A549 (cell line): ENCODE data around the gene TSPAN5. TPM values are rescaled to one million over a fixed set of nuclear protein-coding genes. Genes with fewer than 3 reads are reported as not detected.

Experiments
- ATAC-seq, 2 experiments: fragments of 200-7000 bp in 1 of 2; fragments of >200 bp in 1 of 2; cut with Nextera tagmentation in 1 of 2; cut with Tn5 transposase in 1 of 2; 3 replicates each; pipeline versions ENCODE4 v1.8.0 to v1.9.1; 2018 to 2020; ENCODE audit warnings: mild to moderate bottlenecking in 1 of 2, moderate library complexity in 1 of 2
- CTCF ChIA-PET: fragments of 300-600 bp; sonication (Branson Sonifier 250); formaldehyde crosslinking; extraction: SDS; loops from one replicate; lab custom pipeline; 2021; ENCODE audit warnings: antibody characterized with exemption, inconsistent platforms; lab: Yijun Ruan, JAX
- POLR2A ChIA-PET: fragments of 350-600 bp; formaldehyde crosslinking; extraction: SDS; loops from one replicate; lab custom pipeline; 2021; ENCODE audit warnings: antibody characterized with exemption, inconsistent platforms; lab: Yijun Ruan, JAX
- DNase-seq, 2 experiments: peaks; one replicate each; pipeline versions ENCODE4 v3.0.0 to v3.0.0-alpha.2; 2011 to 2016; ENCODE audit warnings: low read depth in 1 of 2, low spot score in 1 of 2
- FAIRE-seq: peaks from 2 replicates; lab custom pipeline; 2011; peaks lifted over from hg19 to GRCh38; lab: Jason Lieb, UNC
- H3K27ac ChIP-seq, 2 experiments: fragments of >200 bp; sonication (Bioruptor Twin); formaldehyde crosslinking; 3 replicates each; pipeline ENCODE4 v1.5.1; 2016 to 2017
- H3K4me1 ChIP-seq: fragments of >200 bp; sonication (Bioruptor Twin); formaldehyde crosslinking; 3 replicates; pipeline ENCODE4 v1.6.1; 2016
- H3K4me2 ChIP-seq: fragments of >200 bp; sonication (Bioruptor Twin); formaldehyde crosslinking; 3 replicates; pipeline ENCODE4 v1.6.1; 2016
- H3K4me3 ChIP-seq: fragments of >200 bp; sonication (Bioruptor Twin); formaldehyde crosslinking; 3 replicates; pipeline ENCODE4 v1.5.1; 2016
- H3K9me3 ChIP-seq: fragments of >200 bp; sonication (Bioruptor Twin); formaldehyde crosslinking; 3 replicates; pipeline ENCODE4 v1.6.1; 2016
- ATOH8 ChIP-seq: fragments of 250-450 bp; sonication (Bioruptor Pico); IDR thresholded peaks from 2 replicates; pipeline ENCODE4 v1.5.0; 2020; ENCODE audit warnings: low read depth, mild to moderate bottlenecking, moderate library complexity
- BHLHE40 ChIP-seq: IDR thresholded peaks from 2 replicates; pipeline ENCODE4 v1.6.1; 2012; ENCODE audit warnings: low read depth, low read length, inconsistent platforms
- CBX8 ChIP-seq: fragments of 200-600 bp; sonication (generic); IDR thresholded peaks from 2 replicates; pipeline ENCODE4 v1.6.1; 2016
- E2F6 ChIP-seq: IDR thresholded peaks from 2 replicates; pipeline ENCODE4 v1.6.1; 2012; ENCODE audit warnings: low read depth, borderline replicate concordance
- EHF ChIP-seq: fragments of 250-450 bp; sonication (Bioruptor Pico); IDR thresholded peaks from 2 replicates; pipeline ENCODE4 v1.5.0; 2020; ENCODE audit warnings: mild to moderate bottlenecking
- EHMT2 ChIP-seq: fragments of 200-600 bp; sonication (generic); IDR thresholded peaks from 2 replicates; pipeline ENCODE4 v1.6.1; 2016; ENCODE audit warnings: antibody characterized with exemption, low read depth, mild to moderate bottlenecking, moderate library complexity
- ELK1 ChIP-seq: fragments of 150-350 bp; IDR thresholded peaks from 2 replicates; pipeline ENCODE4 v1.6.1; 2014; ENCODE audit warnings: low read depth, mild to moderate bottlenecking, low read length
- ESRRA ChIP-seq: fragments of 150-350 bp; IDR thresholded peaks from 2 replicates; pipeline ENCODE4 v1.6.1; 2014; ENCODE audit warnings: mild to moderate bottlenecking, low read length, borderline replicate concordance
- HDAC2 ChIP-seq: fragments of 200-600 bp; sonication (generic); IDR thresholded peaks from 2 replicates; pipeline ENCODE4 v1.6.1; 2016
- HOXB5 ChIP-seq: fragments of 250-450 bp; sonication (Bioruptor Pico); IDR thresholded peaks from 2 replicates; pipeline ENCODE4 v1.5.0; 2020; ENCODE audit warnings: mild to moderate bottlenecking, moderate library complexity
- JUN ChIP-seq, 2 experiments: fragments of >200 bp; sonication (Bioruptor Twin); formaldehyde crosslinking; IDR thresholded peaks; 2 replicates in 1 of 2; 3 replicates in 1 of 2; pipeline ENCODE4 v1.6.1; 2016 to 2017
- JUNB ChIP-seq: fragments of >200 bp; sonication (Bioruptor Twin); formaldehyde crosslinking; IDR thresholded peaks from 2 replicates; pipeline ENCODE4 v1.6.1; 2016
- KDM5A ChIP-seq: fragments of 200-600 bp; sonication (generic); IDR thresholded peaks from 2 replicates; pipeline ENCODE4 v1.6.1; 2016; ENCODE audit warnings: antibody characterized with exemption, mild to moderate bottlenecking
- MAX ChIP-seq: IDR thresholded peaks from 2 replicates; pipeline ENCODE4 v1.6.1; 2012
- NPAS2 ChIP-seq: fragments of 250-450 bp; sonication (Bioruptor Pico); IDR thresholded peaks from 2 replicates; pipeline ENCODE4 v1.8.0; 2022; ENCODE audit warnings: mild to moderate bottlenecking, moderate library complexity, borderline replicate concordance
- PBX3 ChIP-seq: IDR thresholded peaks from 2 replicates; pipeline ENCODE4 v1.6.1; 2012
- PHF8 ChIP-seq: fragments of 200-600 bp; sonication (generic); IDR thresholded peaks from 2 replicates; pipeline ENCODE4 v1.6.1; 2016; ENCODE audit warnings: low read depth, mild to moderate bottlenecking, antibody characterized with exemption, moderate library complexity, borderline replicate concordance
- POLR2AphosphoS2 ChIP-seq: conservative IDR thresholded peaks from 2 replicates; pipeline ENCODE4 v1.6.1; 2012; ENCODE audit warnings: low read length, improper control_type of control experiment, inconsistent platforms
- RCOR1 ChIP-seq: fragments of 150-350 bp; IDR thresholded peaks from 2 replicates; pipeline ENCODE4 v1.6.1; 2014; ENCODE audit warnings: antibody characterized with exemption, low read length, low read depth
- RNF2 ChIP-seq: fragments of 200-600 bp; sonication (generic); IDR thresholded peaks from 2 replicates; pipeline ENCODE4 v1.6.1; 2016; ENCODE audit warnings: low read depth, mild to moderate bottlenecking, antibody characterized with exemption, moderate library complexity, borderline replicate concordance
- USF2 ChIP-seq: fragments of 450-650 bp; IDR thresholded peaks from 2 replicates; pipeline ENCODE4 v1.6.1; 2014; ENCODE audit warnings: antibody characterized with exemption
- WGBS: methylation state at CpG from one replicate; pipeline ENCODE4 v1.1.6; 2017; ENCODE audit errors: missing lambda C conversion rate; 5-methylcytosine and 5-hydroxymethylcytosine counted together
- polyA plus RNA-seq, 4 experiments: library from polyadenylated mRNA; depleted of rRNA in 3 of 4; stranded (reverse); fragments of >200 nt; fragmentation: RNase III in 1 of 4; extraction: RNeasy Plus Mini Kit Qiagen cat#74134 plus additional on column Dnase treatment in 1 of 4; gene quantifications; 2 replicates in 3 of 4; 3 replicates in 1 of 4; pipeline ENCODE4 v1.2.3, GENCODE V29; 2011 to 2017

The TSPAN5 gene
- polyA plus RNA-seq, 2 of the 4 experiments (the other 2 are of a cell fraction) = 9.5 to 12.4 TPM

- no peak for TF ChIP-seq HOXB5
- no peak for TF ChIP-seq RCOR1
- TF ChIP-seq BHLHE40 = no peak
- no peak for TF ChIP-seq ESRRA
- WGBS = 82% methylated on average over 5 of the region's 5 CpGs
These were observed 210.8 kb downstream of the TSPAN5 start for GRCh38 chr4:98447648-98448047.

GRCh38 chr4:98446499-98447375 lies 211.7 kb downstream of the TSPAN5 start:
- ChIA-PET POLR2A (no interaction called here), CTCF (no interaction called here)
- ATAC-seq (no peak), FAIRE-seq (no peak), DNase-seq (no peak)
- Histone ChIP-seq H3K4me2 (no peak overlapping the region), H3K27ac (no peak overlapping the region), H3K4me3 (no peak overlapping the region), H3K4me1 (no peaks in the 10 kb centered on the region), H3K9me3 (no peaks in the 10 kb centered on the region)
- no peak for TF ChIP-seq EHF (CRISPR knock-in tag)
- no peak for TF ChIP-seq ELK1
- no peak for TF ChIP-seq CBX8
- TF ChIP-seq ATOH8 (CRISPR knock-in tag) = no peak
- no peak for TF ChIP-seq JUNB
- no peak for TF ChIP-seq NPAS2
- 92% methylated on average over 10 of the region's 10 CpGs for WGBS

More at GRCh38 chr4:98447648-98448047, 210.8 kb downstream of the TSPAN5 start:
- no peak overlapping the region for H3K27ac ChIP-seq
- ChIA-PET CTCF (no interaction called here), POLR2A (no interaction called here)
- peak in 1 of 2 experiments; percentile 47; a peak in 3 of 6 replicates for ATAC-seq
- no peaks in the 10 kb centered on the region; the same call in 2 of the 3 replicates for H3K9me3 ChIP-seq
- H3K4me2 ChIP-seq = no peak overlapping the region
- no peaks in the 10 kb centered on the region for H3K4me1 ChIP-seq
- H3K4me3 ChIP-seq = no peak overlapping the region
- no peak for FAIRE-seq
- no peak for DNase-seq

GRCh38 chr4:98444371-98444770 lies 214.0 kb downstream of the TSPAN5 start:
- Histone ChIP-seq H3K9me3 (no peaks in the 10 kb centered on the region), H3K4me1 (no peaks in the 10 kb centered on the region), H3K4me3 (no peak overlapping the region), H3K4me2 (no peak overlapping the region), H3K27ac (no peak overlapping the region)
- FAIRE-seq (no peak), ATAC-seq (no peak), DNase-seq (no peak)
- ChIA-PET CTCF (no interaction called here), POLR2A (no interaction called here)
- TF ChIP-seq USF2 (no peak), PHF8 (no peak), RCOR1 (no peak), CBX8 (no peak), RNF2 (no peak), E2F6 (no peak), JUN (IDR thresholded peaks at IDR 0.05) (no peak), KDM5A (no peak), EHMT2 (no peak), MAX (no peak), PBX3 (no peak), NPAS2 (no peak), HDAC2 (no peak), POLR2AphosphoS2 (no peak)
